Epithelial cell of esophagus (primary cell): ENCODE results near the gene USP3.

Source experiments
- DNase-seq: peaks from one replicate; pipeline ENCODE4 v3.0.0; 2010; ENCODE audit warnings: low read depth
- H3K4me3 ChIP-seq: 2 replicates; pipeline ENCODE4 v1.5.1; 2011; ENCODE audit warnings: mild to moderate bottlenecking, low read length, control low read depth
- CTCF ChIP-seq: IDR thresholded peaks from 2 replicates; pipeline ENCODE4 v1.5.1; 2011; ENCODE audit warnings: low read depth, mild to moderate bottlenecking, low read length, control low read depth, inconsistent platforms; ENCODE audit not compliant: insufficient read depth; ENCODE audit errors: missing control alignments

Gene USP3

GRCh38 chr15:63601026-63601703, 96.8 kb downstream of the USP3 start:
- H3K4me3 ChIP-seq, result peak overlapping the region; percentile 85
- DNase-seq, result peak; percentile 27
- TF ChIP-seq CTCF, result no peak

- DNase-seq, result no peak
- H3K4me3 ChIP-seq, result peak overlapping the region; percentile 85
- TF ChIP-seq CTCF, result no peak
These were observed 97.4 kb downstream of the USP3 start for GRCh38 chr15:63601704-63602185.

GRCh38 chr15:63602595-63602994, 98.2 kb downstream of the USP3 start:
- TF ChIP-seq CTCF, result no peak
- no peak overlapping the region for H3K4me3 ChIP-seq
- no peak for DNase-seq

DNA sequence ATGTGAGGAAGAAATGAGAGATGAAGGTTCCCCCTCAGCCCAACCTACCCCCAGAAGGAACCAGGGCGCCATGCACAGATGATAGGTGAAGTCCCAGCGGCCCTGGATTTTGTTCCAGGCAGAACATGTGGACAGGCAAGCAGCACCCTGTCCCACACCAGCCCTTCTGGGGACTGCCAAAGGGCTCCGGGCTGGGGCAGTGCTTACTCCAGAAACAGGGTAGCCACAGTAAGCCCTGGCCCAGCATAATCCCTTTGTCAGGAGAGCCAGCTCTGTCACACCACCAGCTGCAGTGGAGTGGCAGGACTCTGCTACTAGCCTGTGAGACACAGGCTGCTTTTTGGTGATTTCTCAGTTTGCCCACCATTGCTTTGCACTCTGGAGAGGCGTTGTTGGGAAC, 99.1 kb downstream of the USP3 start:
- no peak overlapping the region for H3K4me3 ChIP-seq
- no peak for DNase-seq
- no peak for TF ChIP-seq CTCF

- no peak for DNase-seq
- no peak overlapping the region for H3K4me3 ChIP-seq
- TF ChIP-seq CTCF, result no peak
These were observed 99.9 kb downstream of the USP3 start for GRCh38 chr15:63604281-63604680.

GRCh38 chr15:63605036-63605435, 100.6 kb downstream of the USP3 start:
- no peak overlapping the region for H3K4me3 ChIP-seq
- DNase-seq, result peak; percentile 76
- no peak for TF ChIP-seq CTCF

DNA sequence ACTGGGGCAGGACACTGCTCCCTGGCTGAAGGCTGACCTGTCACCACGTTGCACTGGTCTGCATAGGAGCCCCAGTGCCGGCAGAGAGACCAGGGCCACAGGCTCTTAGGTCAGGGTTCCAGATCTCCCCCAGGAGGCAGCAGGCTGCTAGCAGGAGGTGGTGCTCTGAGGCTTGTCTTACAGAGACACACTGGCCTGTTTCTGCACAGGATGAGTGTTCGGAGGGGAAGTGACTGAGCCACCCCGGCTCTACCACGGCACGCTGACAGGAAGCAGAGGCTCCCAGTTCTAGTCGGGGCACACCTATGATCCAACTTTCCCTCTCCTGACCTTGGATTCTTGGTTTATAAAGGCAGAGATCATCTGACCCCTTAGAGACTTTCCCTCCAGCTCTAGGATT, 101.4 kb downstream of the USP3 start:
- DNase-seq, result no peak
- TF ChIP-seq CTCF, result no peak
- no peak overlapping the region for H3K4me3 ChIP-seq
